Iris pigment epithelial cell (primary cell): Measurements from ENCODE around the gene ACOX3.
"Not testable (repeated sequence)": the region's sequence is repeated elsewhere in the genome, so short reads cannot be mapped to it uniquely, and the experiment has no call there.

Experiments used
- DNase-seq: peaks from one replicate; pipeline ENCODE4 v3.0.0-alpha.2; 2011; ENCODE audit warnings: low read depth

The ACOX3 gene

GRCh38 chr4:8433136-8433535, 7.4 kb downstream of the ACOX3 start:
- peak; percentile 35 for DNase-seq

- DNase-seq, result no peak
Measured at GRCh38 chr4:8431553-8431952, 9.0 kb downstream of the ACOX3 start.

- peak; percentile 82 for DNase-seq
Measured at GRCh38 chr4:8428288-8429097, 12.0 kb downstream of the ACOX3 start.

- DNase-seq, result peak; percentile 30
Measured at GRCh38 chr4:8427761-8428287, 12.7 kb downstream of the ACOX3 start.

- DNase-seq, result no peak
Measured at GRCh38 chr4:8427262-8427661, 13.3 kb downstream of the ACOX3 start.

- DNase-seq, result no peak
Measured at GRCh38 chr4:8422786-8423185, 17.7 kb downstream of the ACOX3 start.

- no peak for DNase-seq
Measured at GRCh38 chr4:8422327-8422726, 18.2 kb downstream of the ACOX3 start.

- not testable (repeated sequence) for DNase-seq
Measured at GRCh38 chr4:8420151-8420550, 20.4 kb downstream of the ACOX3 start.

GRCh38 chr4:8419222-8420041, 21.1 kb downstream of the ACOX3 start:
- DNase-seq, result peak; percentile 70

- DNase-seq, result no peak
Measured at GRCh38 chr4:8417071-8417614, 23.4 kb downstream of the ACOX3 start.

- DNase-seq, result no peak
Measured at GRCh38 chr4:8414377-8414776, 26.1 kb downstream of the ACOX3 start.

- DNase-seq, result no peak
Measured at GRCh38 chr4:8412288-8412687, 28.2 kb downstream of the ACOX3 start.

GRCh38 chr4:8411351-8412180, 29.0 kb downstream of the ACOX3 start:
- DNase-seq, result no peak

- peak; percentile 82 for DNase-seq
Measured at GRCh38 chr4:8410641-8411271, 29.8 kb downstream of the ACOX3 start.

- no peak for DNase-seq
Measured at GRCh38 chr4:8410066-8410625, 30.4 kb downstream of the ACOX3 start.

GRCh38 chr4:8409264-8410065, 31.1 kb downstream of the ACOX3 start:
- no peak for DNase-seq

GRCh38 chr4:8407756-8408155, 32.8 kb downstream of the ACOX3 start:
- DNase-seq, result no peak

GRCh38 chr4:8407316-8407715, 33.2 kb downstream of the ACOX3 start:
- DNase-seq, result no peak

- DNase-seq, result peak; percentile 33
Measured at GRCh38 chr4:8406887-8407286, 33.6 kb downstream of the ACOX3 start.

GRCh38 chr4:8405516-8405875, 35.0 kb downstream of the ACOX3 start:
- DNase-seq, result no peak
